ENCODE data around the gene SOCS1. TPM values are rescaled to one million over a fixed set of nuclear protein-coding genes. Genes with fewer than 3 reads are reported as not detected.

The SOCS1 gene
- total RNA-seq, 1 experiment from 2014 or later, result 12.5 TPM

GRCh38 chr16:11297492-11298142, 41.6 kb upstream of the SOCS1 start:
- TF ChIP-seq CTCF (conservative IDR thresholded peaks at IDR 0.05; ENCODE audit: low read depth, low read length), result no peak
- TF ChIP-seq EZH2 (IDR thresholded peaks at IDR 0.05; ENCODE audit: low read length, unreplicated experiment), result no peak
- no peak for TF ChIP-seq EZH2phosphoT487 (IDR thresholded peaks at IDR 0.05; ENCODE audit: borderline replicate concordance, low read length)
- BruUV-seq (replicated peaks), result no TSS peak
- Histone ChIP-seq H3K27ac (ENCODE audit: low read length) (no peak overlapping the region), H2AFZ (ENCODE audit: low read length) (peak overlapping the region; percentile 59), H3F3A (ENCODE audit: low read length, unreplicated experiment) (no peaks in the 10 kb centered on the region), H3K9me2 (replicated peaks; ENCODE audit: low read length) (no peaks in the 10 kb centered on the region), H3K9ac (ENCODE audit: low read length) (no peak overlapping the region), H3K36me3 (ENCODE audit: low read depth, low read length) (no peaks in the 10 kb centered on the region), H4K20me1 (ENCODE audit: low read length) (no peaks in the 10 kb centered on the region), H3K4me1 (ENCODE audit: insufficient read depth, low read length) (no peaks in the 10 kb centered on the region), H3K4me3 (ENCODE audit: low read length) (no peak overlapping the region), H3K9me3 (ENCODE audit: low read length) (no peaks in the 10 kb centered on the region), H3K4me2 (ENCODE audit: low read length) (peak overlapping the region; percentile 49), H3K27me3 (ENCODE audit: low read length) (no peaks in the 10 kb centered on the region), H3K79me2 (ENCODE audit: low read length) (no peaks in the 10 kb centered on the region)
- intact Hi-C loops (cut with micrococcal nuclease), result no loop called here
- no peak for DNase-seq
- ChIA-PET POLR2A (ENCODE audit: unreplicated experiment) (interaction anchor here (0.6 kb wide), 1 partner anchor 66 kb away, joined by 3 read pairs; no protein-coding TSS in a partner anchor), CTCF (interaction anchor here (0.7 kb wide), 1 partner anchor 31 kb away, joined by 3 read pairs; no protein-coding TSS in a partner anchor)
- peak; percentile 77 for ATAC-seq

GRCh38 chr16:11296706-11297491, 40.9 kb upstream of the SOCS1 start:
- ChIA-PET CTCF (interaction anchor here (0.7 kb wide), 1 partner anchor 30 kb away, joined by 3 read pairs; no protein-coding TSS in a partner anchor), POLR2A (ENCODE audit: unreplicated experiment) (no interaction called here)
- H3K4me2 ChIP-seq (ENCODE audit: low read length), result peak overlapping the region; percentile 49
- H3K36me3 ChIP-seq (ENCODE audit: low read depth, low read length), result no peaks in the 10 kb centered on the region
- no TSS peak for BruUV-seq (replicated peaks)
- no peak overlapping the region for H3K9ac ChIP-seq (ENCODE audit: low read length)
- TF ChIP-seq CTCF (conservative IDR thresholded peaks at IDR 0.05; ENCODE audit: low read depth, low read length) (no peak), EZH2phosphoT487 (IDR thresholded peaks at IDR 0.05; ENCODE audit: borderline replicate concordance, low read length) (no peak), EZH2 (IDR thresholded peaks at IDR 0.05; ENCODE audit: low read length, unreplicated experiment) (no peak)
- ATAC-seq (no peak), DNase-seq (no peak)
- no peaks in the 10 kb centered on the region for H3K4me1 ChIP-seq (ENCODE audit: insufficient read depth, low read length)
- H2AFZ ChIP-seq (ENCODE audit: low read length), result peak overlapping the region; percentile 59
- H3K27ac ChIP-seq (ENCODE audit: low read length), result no peak overlapping the region
- no peak overlapping the region for H3K4me3 ChIP-seq (ENCODE audit: low read length)
- intact Hi-C loops (cut with micrococcal nuclease), result no loop called here
- no peaks in the 10 kb centered on the region for H3K27me3 ChIP-seq (ENCODE audit: low read length)
- no peaks in the 10 kb centered on the region for H3K79me2 ChIP-seq (ENCODE audit: low read length)
- H3K9me2 ChIP-seq (replicated peaks; ENCODE audit: low read length), result no peaks in the 10 kb centered on the region
- H4K20me1 ChIP-seq (ENCODE audit: low read length), result no peaks in the 10 kb centered on the region
- H3F3A ChIP-seq (ENCODE audit: low read length, unreplicated experiment), result no peaks in the 10 kb centered on the region
- H3K9me3 ChIP-seq (ENCODE audit: low read length), result no peaks in the 10 kb centered on the region

- H3K9ac ChIP-seq (ENCODE audit: low read length), result no peak overlapping the region
- H3K27me3 ChIP-seq (ENCODE audit: low read length), result no peaks in the 10 kb centered on the region
- H3K9me2 ChIP-seq (replicated peaks; ENCODE audit: low read length), result no peaks in the 10 kb centered on the region
- intact Hi-C loops (cut with micrococcal nuclease), result no loop called here
- no peaks in the 10 kb centered on the region for H3K36me3 ChIP-seq (ENCODE audit: low read depth, low read length)
- ATAC-seq (no peak), DNase-seq (no peak)
- no TSS peak for BruUV-seq (replicated peaks)
- ChIA-PET CTCF (no interaction called here), POLR2A (ENCODE audit: unreplicated experiment) (no interaction called here)
- H3K9me3 ChIP-seq (ENCODE audit: low read length), result no peaks in the 10 kb centered on the region
- H3K27ac ChIP-seq (ENCODE audit: low read length), result no peak overlapping the region
- H3K79me2 ChIP-seq (ENCODE audit: low read length), result no peaks in the 10 kb centered on the region
- no peak overlapping the region for H3K4me3 ChIP-seq (ENCODE audit: low read length)
- H3K4me2 ChIP-seq (ENCODE audit: low read length), result no peak overlapping the region
- H3F3A ChIP-seq (ENCODE audit: low read length, unreplicated experiment), result no peaks in the 10 kb centered on the region
- H2AFZ ChIP-seq (ENCODE audit: low read length), result no peak overlapping the region
- no peaks in the 10 kb centered on the region for H4K20me1 ChIP-seq (ENCODE audit: low read length)
- no peaks in the 10 kb centered on the region for H3K4me1 ChIP-seq (ENCODE audit: insufficient read depth, low read length)
- TF ChIP-seq CTCF (conservative IDR thresholded peaks at IDR 0.05; ENCODE audit: low read depth, low read length) (no peak), EZH2 (IDR thresholded peaks at IDR 0.05; ENCODE audit: low read length, unreplicated experiment) (no peak), EZH2phosphoT487 (IDR thresholded peaks at IDR 0.05; ENCODE audit: borderline replicate concordance, low read length) (no peak)
Measured at GRCh38 chr16:11296351-11296705, 40.3 kb upstream of the SOCS1 start.

Measured in PC-3 (cell line).